ENCODE measurements around the gene CEACAM8. TPM values are rescaled to one million over a fixed set of nuclear protein-coding genes. Genes with fewer than 3 reads are reported as not detected.
"Not testable (repeated sequence)": the region's sequence is repeated elsewhere in the genome, so short reads cannot be mapped to it uniquely, and the experiment has no call there.

The CEACAM8 gene
- total RNA-seq: not detected in 2 replicates
- long read RNA-seq: 0 reads

DNA sequence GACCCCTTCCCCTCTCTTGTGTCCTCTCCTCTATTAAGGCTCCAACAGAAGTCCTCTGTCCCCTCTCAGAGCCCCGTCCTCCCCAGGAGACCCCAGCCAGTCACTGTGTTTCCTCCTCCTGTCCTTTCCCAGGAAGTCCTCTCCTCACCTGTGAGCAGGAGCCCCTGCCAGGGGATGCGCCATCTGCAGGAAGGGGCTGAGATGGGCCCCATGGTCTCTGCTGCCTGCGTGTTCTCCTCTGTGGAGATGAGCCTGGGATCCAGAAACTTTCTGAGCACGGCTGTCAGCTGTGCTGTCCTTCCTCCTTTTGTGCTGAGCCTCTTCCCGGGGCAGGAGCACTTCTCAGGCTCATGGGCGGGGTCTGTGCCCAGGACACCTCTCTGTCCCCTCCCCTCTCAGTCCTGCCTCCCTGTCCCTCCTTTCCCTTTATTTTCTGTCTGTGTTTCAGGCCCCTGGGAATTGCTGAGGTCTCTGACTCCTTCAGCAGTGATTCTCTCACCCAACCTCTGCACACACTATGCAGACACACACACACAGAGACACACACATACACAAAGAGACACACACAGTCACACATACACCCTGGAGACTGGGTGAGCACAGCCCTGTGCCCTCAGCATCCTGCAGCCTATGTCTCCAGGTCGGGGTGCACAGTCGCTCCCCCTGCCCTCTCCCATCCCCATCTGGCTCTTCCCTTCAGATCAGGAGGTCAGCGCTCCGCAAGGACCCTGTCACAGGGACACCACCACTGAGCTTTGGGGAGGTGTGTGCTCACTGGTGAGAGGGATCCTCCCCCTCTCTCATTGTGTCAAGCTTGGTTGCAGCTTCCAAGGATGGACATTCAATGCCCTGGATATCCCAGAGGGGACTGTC lies at the start of gene CEACAM8:
CEACAM8 (minus strand) TSS at position 308 of the 873 bp plus-strand sequence; CDS start at position 212, 96 bp downstream.
- TF ChIP-seq, protein P1, sequence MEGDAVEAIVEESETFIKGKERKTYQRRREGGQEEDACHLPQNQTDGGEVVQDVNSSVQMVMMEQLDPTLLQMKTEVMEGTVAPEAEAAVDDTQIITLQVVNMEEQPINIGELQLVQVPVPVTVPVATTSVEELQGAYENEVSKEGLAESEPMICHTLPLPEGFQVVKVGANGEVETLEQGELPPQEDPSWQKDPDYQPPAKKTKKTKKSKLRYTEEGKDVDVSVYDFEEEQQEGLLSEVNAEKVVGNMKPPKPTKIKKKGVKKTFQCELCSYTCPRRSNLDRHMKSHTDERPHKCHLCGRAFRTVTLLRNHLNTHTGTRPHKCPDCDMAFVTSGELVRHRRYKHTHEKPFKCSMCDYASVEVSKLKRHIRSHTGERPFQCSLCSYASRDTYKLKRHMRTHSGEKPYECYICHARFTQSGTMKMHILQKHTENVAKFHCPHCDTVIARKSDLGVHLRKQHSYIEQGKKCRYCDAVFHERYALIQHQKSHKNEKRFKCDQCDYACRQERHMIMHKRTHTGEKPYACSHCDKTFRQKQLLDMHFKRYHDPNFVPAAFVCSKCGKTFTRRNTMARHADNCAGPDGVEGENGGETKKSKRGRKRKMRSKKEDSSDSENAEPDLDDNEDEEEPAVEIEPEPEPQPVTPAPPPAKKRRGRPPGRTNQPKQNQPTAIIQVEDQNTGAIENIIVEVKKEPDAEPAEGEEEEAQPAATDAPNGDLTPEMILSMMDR (IDR thresholded peaks at IDR 0.05; ENCODE audit: unreplicated experiment): no peak
- H3K9me3 Mint-ChIP-seq (ENCODE audit: low read depth): peaks cover 3% of the 10 kb centered on the region
- no peaks in the 10 kb centered on the region for H3K4me1 Mint-ChIP-seq (ENCODE audit: low read depth)
- DNase-seq (ENCODE audit: low spot score, unreplicated experiment): no peak
- H3K27me3 Mint-ChIP-seq: peaks cover 52% of the 10 kb centered on the region
- no peak within 1 kb of the TSS for H3K27ac Mint-ChIP-seq
- H3K4me3 Mint-ChIP-seq (ENCODE audit: low read depth): no peak within 1 kb of the TSS
- H3K36me3 Mint-ChIP-seq (ENCODE audit: insufficient read depth): no peaks in the 10 kb centered on the region

DNA sequence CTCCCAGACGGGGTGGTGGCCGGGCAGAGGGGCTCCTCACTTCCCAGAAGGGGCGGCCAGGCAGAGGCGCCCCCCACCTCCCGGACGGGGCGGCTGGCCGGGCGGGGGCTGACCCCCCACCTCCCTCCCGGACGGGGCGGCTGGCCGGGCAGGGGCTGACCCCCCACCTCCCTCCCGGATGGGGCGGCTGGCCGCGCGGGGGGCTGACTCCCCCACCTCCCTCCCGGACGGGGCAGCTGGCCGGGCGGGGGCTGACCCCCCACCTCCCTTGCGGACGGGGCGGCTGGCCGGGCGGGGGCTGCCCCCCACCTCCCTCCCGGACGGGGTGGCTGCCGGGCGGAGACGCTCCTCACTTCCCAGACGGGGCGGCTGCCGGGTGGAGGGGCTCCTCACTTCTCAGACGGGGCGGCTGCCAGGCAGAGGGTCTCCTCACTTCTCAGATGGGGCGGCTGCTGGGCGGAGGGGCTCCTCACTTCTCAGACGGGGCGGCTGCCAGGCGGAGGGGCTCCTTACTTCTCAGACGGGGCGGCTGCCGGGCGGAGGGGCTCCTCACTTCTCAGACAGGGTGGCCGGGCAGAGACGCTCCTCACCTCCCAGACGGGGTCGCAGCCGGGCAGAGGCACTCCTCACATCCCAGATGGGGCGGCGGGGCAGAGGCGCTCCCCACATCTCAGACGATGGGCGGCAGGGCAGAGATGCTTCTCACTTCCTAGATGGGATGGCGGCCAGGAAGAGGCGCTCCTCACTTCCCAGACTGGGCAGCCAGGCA lies 44.8 kb upstream of the CEACAM8 start:
- H3K27ac Mint-ChIP-seq: not testable (repeated sequence)

DNA sequence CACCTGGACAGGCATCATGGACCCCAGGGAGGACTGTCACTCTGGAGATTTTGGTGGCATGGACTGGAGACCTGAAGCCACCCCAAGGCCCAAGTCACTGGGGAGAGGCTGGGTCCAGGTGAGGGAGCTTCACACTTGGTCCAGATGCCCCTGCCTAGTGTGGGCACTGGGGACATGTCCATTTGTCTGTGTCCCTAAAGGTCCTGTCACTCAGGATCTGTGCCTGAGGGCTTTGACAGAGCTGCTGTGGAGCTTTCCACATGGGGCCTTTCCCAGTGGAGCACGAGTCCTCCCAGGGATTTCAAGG lies 40.5 kb upstream of the CEACAM8 start:
- H3K4me1 Mint-ChIP-seq (ENCODE audit: low read depth): no peaks in the 10 kb centered on the region
- TF ChIP-seq, protein P1 (IDR thresholded peaks at IDR 0.05; ENCODE audit: unreplicated experiment): no peak
- H3K27ac Mint-ChIP-seq: no peak overlapping the region
- H3K4me3 Mint-ChIP-seq (ENCODE audit: low read depth): no peak overlapping the region
- H3K9me3 Mint-ChIP-seq (ENCODE audit: low read depth): peaks cover 42% of the 10 kb centered on the region
- DNase-seq (ENCODE audit: low spot score, unreplicated experiment): no peak
- H3K27me3 Mint-ChIP-seq: no peaks in the 10 kb centered on the region
- H3K36me3 Mint-ChIP-seq (ENCODE audit: insufficient read depth): peaks cover 3% of the 10 kb centered on the region

More for the DNA sequence above, 44.8 kb upstream of the CEACAM8 start:
- H3K36me3 Mint-ChIP-seq (ENCODE audit: insufficient read depth); H3K4me1 Mint-ChIP-seq (ENCODE audit: low read depth); DNase-seq (ENCODE audit: low spot score, unreplicated experiment); H3K27me3 Mint-ChIP-seq; H3K4me3 Mint-ChIP-seq (ENCODE audit: low read depth): not testable (repeated sequence)
- peaks cover 41% of the 10 kb centered on the region for H3K9me3 Mint-ChIP-seq (ENCODE audit: low read depth)

DNA sequence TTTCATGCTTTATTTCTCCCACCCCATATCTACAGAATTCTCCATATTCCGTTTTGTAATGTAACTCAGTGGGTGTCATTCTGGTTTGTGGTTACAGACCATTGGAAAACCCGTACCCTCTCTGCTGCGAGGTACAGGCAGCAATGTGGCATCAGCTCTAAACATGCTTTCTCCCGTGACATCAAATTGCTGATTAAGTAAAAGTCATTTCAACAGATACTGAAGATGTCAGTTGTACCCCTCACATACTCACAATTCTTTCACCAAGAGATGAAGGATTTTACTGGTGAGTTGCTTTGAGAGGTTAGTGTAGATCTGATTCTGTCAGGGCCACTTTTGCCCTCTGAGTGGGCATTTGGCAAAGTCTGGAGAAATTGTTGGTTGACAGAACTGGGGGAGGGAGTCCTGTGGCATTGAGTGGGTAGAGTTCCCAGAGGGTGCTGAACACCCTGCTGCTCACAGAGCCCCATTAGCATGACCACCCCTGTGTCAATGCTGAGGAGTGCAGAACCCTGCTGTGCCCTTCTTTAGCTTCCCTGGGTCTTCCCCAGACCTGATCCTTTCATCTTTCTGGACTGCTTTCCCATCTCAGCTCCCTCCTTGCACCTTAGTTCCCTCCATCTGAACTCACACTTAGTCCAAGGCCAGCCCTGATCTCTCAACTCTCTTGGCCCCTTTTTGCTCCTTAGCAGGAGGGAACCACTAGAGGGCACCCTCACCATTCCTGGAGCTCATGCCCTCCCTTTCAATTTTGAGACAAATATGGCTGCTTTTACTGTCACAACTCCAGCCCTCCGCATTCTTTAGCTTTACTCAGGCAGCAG lies 39.9 kb upstream of the CEACAM8 start:
- Mint-ChIP-seq H3K27me3 (no peaks in the 10 kb centered on the region), H3K9me3 (ENCODE audit: low read depth) (peaks cover 46% of the 10 kb centered on the region), H3K4me1 (ENCODE audit: low read depth) (no peaks in the 10 kb centered on the region), H3K27ac (no peak overlapping the region), H3K36me3 (ENCODE audit: insufficient read depth) (peaks cover 3% of the 10 kb centered on the region), H3K4me3 (ENCODE audit: low read depth) (no peak overlapping the region)
- TF ChIP-seq, protein P1 (IDR thresholded peaks at IDR 0.05; ENCODE audit: unreplicated experiment): no peak
- no peak for DNase-seq (ENCODE audit: low spot score, unreplicated experiment)

DNA sequence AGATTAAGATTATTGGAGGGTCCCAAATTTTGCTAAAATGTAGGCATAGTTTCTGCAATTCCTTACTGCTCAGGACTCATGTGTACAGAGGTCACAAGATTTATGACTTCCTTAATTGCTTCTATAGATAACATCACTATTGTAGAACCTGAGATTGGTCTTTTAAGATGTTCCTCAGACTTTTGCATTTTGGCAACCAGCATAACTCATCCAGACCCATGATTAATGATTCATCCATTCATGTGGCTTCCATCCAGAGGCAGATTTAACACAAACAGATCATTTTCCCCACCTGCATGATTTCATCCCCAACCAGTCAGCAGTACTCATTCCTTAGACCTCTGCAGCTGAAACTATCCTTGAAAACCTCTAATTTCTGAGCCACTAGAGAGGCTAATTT lies 34.5 kb upstream of the CEACAM8 start:
- Mint-ChIP-seq H3K36me3 (ENCODE audit: insufficient read depth) (no peaks in the 10 kb centered on the region), H3K27me3 (no peaks in the 10 kb centered on the region), H3K4me1 (ENCODE audit: low read depth) (no peaks in the 10 kb centered on the region), H3K27ac (no peak overlapping the region), H3K9me3 (ENCODE audit: low read depth) (peaks cover 58% of the 10 kb centered on the region), H3K4me3 (ENCODE audit: low read depth) (no peak overlapping the region)
- DNase-seq (ENCODE audit: low spot score, unreplicated experiment): no peak
- TF ChIP-seq, protein P1 (IDR thresholded peaks at IDR 0.05; ENCODE audit: unreplicated experiment): no peak

Data from progenitor cell of endocrine pancreas (in vitro differentiated cells).